GM21528 (cell line): Measurements from ENCODE around the gene CTAGE15.
"Not testable (repeated sequence)": the region's sequence is repeated elsewhere in the genome, so short reads cannot be mapped to it uniquely, and the experiment has no call there.

Experiments used
- ATAC-seq: cut with Tn5 transposase; IDR thresholded peaks from one replicate; pipeline ENCODE4 v1.9.1; 2021; ENCODE audit warnings: mild to moderate bottlenecking, moderate library complexity; ENCODE audit not compliant: unreplicated experiment, low FRiP score

Gene CTAGE15

GRCh38 chr7:143571501-143571900 is at the start of gene CTAGE15:
Gene CTAGE15 (plus strand): TSS chr7:143571801. CDS start chr7:143571818, 17 bp downstream.
- ATAC-seq: not testable (repeated sequence)

- ATAC-seq: not testable (repeated sequence)
Observed at GRCh38 chr7:143522309-143522916, 49.2 kb upstream of the CTAGE15 start.

- not testable (repeated sequence) for ATAC-seq
Observed at GRCh38 chr7:143531169-143531926, 40.3 kb upstream of the CTAGE15 start.

DNA sequence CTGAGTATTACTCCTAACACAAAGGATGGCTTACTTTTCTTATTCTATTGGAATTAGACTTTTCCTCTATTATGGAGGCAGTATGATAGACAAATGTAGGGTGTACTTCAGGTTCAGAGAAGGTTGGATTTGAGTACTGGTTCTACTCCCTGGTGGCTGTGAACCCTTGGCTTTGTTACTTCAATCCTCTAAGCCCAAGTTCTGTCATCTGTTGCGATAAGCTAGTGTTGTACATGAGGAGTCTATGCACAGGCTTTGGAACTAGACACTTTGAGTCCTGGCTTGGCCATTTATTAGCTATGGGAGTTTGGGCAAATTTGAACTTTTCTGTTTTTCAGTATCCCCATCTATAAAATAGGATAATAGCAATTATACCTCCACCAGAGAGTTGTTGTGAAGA is 39.7 kb upstream of the CTAGE15 start:
- ATAC-seq: not testable (repeated sequence)

DNA sequence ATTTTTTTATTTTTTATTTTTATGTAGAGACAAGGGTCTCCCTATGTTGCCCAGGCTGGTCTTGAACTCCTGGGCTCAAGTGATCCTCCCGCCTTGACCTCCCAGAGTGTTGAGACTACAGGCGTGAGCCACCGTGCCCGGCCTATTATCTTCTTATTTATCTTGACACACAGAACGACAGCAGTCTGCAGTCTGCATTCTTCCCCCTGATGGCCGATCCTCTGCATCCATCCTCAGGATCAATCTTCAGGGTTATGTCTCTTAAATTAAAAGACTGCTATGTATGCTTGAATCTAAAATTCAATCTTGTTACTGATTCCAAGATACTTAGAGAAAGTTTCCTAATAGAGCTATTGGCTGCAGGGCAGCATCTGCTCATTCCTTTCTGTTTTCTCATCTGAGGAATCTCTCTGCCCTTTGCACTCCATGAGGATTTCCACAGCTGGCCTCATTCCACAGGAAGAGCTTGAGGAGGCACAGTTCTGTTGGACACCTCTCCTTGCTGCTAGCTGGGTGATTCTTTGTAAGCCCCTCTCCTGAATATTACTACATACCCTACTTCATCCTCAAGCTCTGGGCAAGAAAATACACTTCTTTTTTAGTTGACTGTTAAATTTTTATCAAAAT is 38.3 kb upstream of the CTAGE15 start:
- ATAC-seq: not testable (repeated sequence)

DNA sequence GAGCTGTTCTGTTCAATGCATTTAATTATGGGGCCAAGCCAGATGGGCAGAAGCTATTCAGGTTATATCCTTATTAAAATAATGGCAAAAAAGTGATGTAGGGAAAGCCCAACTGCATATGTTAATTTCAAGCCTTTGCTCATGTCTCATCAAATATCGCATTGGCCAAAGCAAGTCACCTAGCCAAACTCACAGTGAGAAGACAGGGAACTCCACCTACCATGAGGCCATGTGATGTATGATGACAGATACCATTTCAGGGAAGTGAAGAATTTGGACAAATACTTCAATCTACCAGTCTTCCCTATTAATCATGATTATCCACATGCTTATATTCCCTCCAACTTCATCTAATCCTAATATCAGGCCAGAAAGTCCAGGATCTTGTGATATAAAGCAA is 35.2 kb upstream of the CTAGE15 start:
- not testable (repeated sequence) for ATAC-seq

- ATAC-seq: not testable (repeated sequence)
Observed at GRCh38 chr7:143543288-143544038, 28.1 kb upstream of the CTAGE15 start.

GRCh38 chr7:143555968-143556367 is 15.6 kb upstream of the CTAGE15 start:
- ATAC-seq: not testable (repeated sequence)

GRCh38 chr7:143563306-143563705 is 8.3 kb upstream of the CTAGE15 start:
- ATAC-seq: not testable (repeated sequence)

DNA sequence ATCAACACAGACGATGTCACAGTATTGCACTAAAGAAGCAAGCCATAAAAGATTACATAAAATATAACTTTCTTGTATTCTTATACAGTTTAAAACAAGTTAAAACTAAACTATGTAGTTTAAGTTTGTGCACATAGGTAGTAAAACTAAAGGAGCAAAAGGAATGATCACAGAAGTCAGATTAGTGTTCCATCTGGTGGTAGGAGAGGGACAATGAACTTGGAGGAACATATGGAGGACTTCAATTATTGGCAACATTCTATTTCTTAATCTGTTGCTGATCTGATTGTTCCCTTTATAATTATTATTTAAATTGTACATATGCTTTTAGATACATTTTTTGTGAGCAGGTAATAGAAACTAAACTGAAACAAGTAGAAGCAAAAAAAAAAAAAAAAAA is 5.6 kb upstream of the CTAGE15 start:
- ATAC-seq: not testable (repeated sequence)

- not testable (repeated sequence) for ATAC-seq
Observed at GRCh38 chr7:143588183-143588582, 16.6 kb downstream of the CTAGE15 start.

DNA sequence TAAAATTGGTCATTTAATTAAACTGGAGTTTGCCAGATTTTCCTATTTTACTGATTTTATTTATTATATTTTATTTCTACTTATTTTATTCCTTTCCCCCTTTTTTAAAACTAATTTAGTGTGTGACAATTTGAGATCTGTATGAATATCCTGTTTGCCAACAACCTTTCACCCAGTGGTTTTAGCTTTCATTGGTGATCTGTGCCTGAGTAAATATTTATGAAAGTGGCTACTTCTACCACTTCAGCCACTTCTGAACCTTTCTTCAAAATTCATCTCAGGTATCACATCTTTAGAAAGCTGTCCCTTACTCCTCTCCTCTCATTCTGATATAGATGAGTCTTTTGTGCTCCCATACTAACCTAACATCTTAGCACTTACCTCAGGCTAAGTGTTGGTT is 18.3 kb downstream of the CTAGE15 start:
- ATAC-seq: not testable (repeated sequence)

GRCh38 chr7:143598086-143598485 is 26.5 kb downstream of the CTAGE15 start:
- ATAC-seq: not testable (repeated sequence)

- ATAC-seq: not testable (repeated sequence)
Observed at GRCh38 chr7:143603549-143603948, 31.9 kb downstream of the CTAGE15 start.

DNA sequence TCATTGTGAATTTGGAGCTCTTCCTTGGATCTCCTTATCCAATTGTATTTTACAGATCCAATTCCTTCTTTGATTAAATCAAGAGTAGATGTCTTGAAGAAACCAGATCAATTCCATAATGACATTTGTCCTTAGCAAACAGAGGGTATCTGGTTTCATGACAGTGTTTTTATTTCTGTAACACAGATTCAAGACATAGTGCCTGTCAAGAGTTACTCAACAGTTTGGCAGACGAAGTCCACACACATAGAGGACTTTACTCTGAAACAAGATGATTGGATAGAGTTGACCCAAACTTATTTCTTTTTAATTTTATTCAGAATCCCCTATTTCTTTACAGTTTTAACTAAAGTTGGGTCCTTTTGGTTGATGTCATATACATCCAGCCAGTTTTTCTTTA is 34.5 kb downstream of the CTAGE15 start:
- not testable (repeated sequence) for ATAC-seq

DNA sequence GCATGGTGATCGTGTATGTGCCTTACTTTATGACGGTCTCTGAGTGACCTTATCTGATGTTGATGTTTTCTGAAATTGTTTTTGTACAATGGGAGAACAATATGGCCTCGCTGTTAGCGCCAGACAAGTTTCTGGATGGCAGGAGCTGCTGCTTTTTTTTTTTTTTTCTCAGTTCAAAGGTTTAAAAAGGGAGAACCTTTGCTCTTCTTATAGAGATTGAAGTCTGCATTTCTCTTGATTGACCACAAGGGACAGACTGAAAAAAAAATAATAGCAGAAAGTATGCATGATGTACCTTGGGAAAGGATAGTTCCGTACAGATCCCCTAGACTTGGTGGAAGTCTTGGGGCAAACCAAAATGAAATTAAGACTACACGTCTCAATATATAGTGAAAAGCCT is 43.9 kb downstream of the CTAGE15 start:
- not testable (repeated sequence) for ATAC-seq

- ATAC-seq: not testable (repeated sequence)
Observed at GRCh38 chr7:143617204-143617603, 45.6 kb downstream of the CTAGE15 start.

GRCh38 chr7:143620058-143620457 is 48.5 kb downstream of the CTAGE15 start:
- peak; percentile 32 for ATAC-seq

DNA sequence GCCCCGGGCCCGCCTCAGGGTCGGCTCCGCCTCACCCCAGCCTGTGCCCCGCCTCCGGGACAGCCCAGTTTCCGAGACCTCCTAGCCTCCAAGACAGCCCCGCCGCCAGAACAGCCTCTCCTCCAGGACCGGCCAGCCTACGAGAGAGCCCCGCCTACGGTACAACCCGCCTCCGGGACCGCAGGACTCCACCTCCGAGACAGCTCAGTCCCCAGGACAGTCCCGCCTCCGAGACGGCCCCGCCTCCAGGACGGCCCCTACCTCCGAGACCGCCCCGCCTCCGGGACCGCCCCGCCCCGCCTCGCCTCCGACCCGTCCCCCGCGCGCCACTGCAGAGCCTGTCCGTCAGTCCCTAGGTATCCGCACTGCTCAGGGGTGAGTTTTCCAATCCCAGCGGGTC is 49.0 kb downstream of the CTAGE15 start, which contains the start of gene TCAF2:
TSS of gene TCAF2 (plus strand) at position 329 of the 400 bp plus-strand sequence.
- ATAC-seq: peak; percentile 92

DNA sequence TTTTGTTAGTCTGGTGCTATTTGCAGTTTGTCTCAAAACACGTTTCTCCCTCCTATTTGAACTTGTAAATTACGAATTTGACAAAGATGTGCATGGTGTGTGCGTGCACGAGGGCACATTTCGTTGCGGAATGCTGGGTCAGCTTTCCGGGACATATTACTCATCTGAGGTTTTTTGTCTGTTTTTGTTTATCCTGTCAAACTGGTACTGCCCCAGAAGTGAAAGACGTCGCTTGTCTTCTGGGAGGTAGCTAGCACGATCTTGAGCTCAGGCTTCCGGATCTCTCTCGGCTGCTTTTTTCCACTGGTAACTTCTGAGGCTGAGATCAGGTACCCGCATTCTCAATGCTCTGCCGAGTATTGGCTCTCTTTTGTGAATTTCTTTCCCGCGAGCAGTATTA is 49.6 kb downstream of the CTAGE15 start:
- ATAC-seq: peak; percentile 52
